Transverse colon (tissue), 4 donors: ENCODE data around the gene CACTIN. TPM values are rescaled to one million over a fixed set of nuclear protein-coding genes. Genes with fewer than 3 reads are reported as not detected.

ENCODE experiments used
- DNase-seq: peaks from one replicate; pipeline ENCODE4 v3.0.0-alpha.2; 2019
- H3K27ac ChIP-seq, 4 donors: fragments of 200-600 bp; sonication (generic); 2 replicates each; pipeline ENCODE4 v1.5.1; 2016 to 2018; ENCODE audit warnings: inconsistent platforms in 4 of 4
- H3K27me3 ChIP-seq: fragments of 200-600 bp; sonication (generic); 2 replicates; pipeline ENCODE4 v1.5.1; 2017; ENCODE audit warnings: inconsistent platforms
- H3K36me3 ChIP-seq, 4 donors: fragments of 200-600 bp; sonication (generic); 2 replicates each; pipeline ENCODE4 v1.5.1; 2017 to 2019; ENCODE audit warnings: inconsistent platforms in 4 of 4
- H3K4me1 ChIP-seq, 4 donors: fragments of 200-600 bp; sonication (generic); 2 replicates each; pipeline ENCODE4 v1.5.1; 2017 to 2020; ENCODE audit warnings: inconsistent platforms in 4 of 4
- H3K4me3 ChIP-seq, 4 donors: fragments of 200-600 bp; sonication (generic); 1 replicate in 1 of 4; 2 replicates in 3 of 4; pipeline versions ENCODE4 v1.5.1 to v1.6.1; 2017 to 2019; ENCODE audit warnings: inconsistent platforms in 4 of 4
- H3K9me3 ChIP-seq, 2 donors: fragments of 200-600 bp; sonication (generic); 2 replicates each; pipeline ENCODE4 v1.5.1; 2017 to 2019; ENCODE audit warnings: inconsistent platforms in 2 of 2
- CTCF ChIP-seq, 5 experiments: fragments of 200-600 bp in 3 of 5; fragments of 450-650 bp in 2 of 5; sonication (generic) in 3 of 5; IDR thresholded peaks; 1 replicate in 2 of 5; 2 replicates in 3 of 5; pipeline ENCODE4 v1.5.1; 2016 to 2017; ENCODE audit warnings: antibody characterized with exemption in 5 of 5, inconsistent platforms in 3 of 5, mild to moderate bottlenecking in 2 of 5, moderate library complexity in 1 of 5
- EP300 ChIP-seq: sonication (generic); formaldehyde crosslinking; IDR thresholded peaks from one replicate; pipeline ENCODE4 v1.6.1; 2017; ENCODE audit warnings: antibody characterized with exemption, low read depth
- POLR2A ChIP-seq: fragments of 450-650 bp; IDR thresholded peaks from one replicate; pipeline ENCODE4 v1.6.1; 2016; ENCODE audit warnings: antibody characterized with exemption, mild to moderate bottlenecking, moderate library complexity
- POLR2AphosphoS5 ChIP-seq, 3 donors: sonication (generic); formaldehyde crosslinking; IDR thresholded peaks; one replicate each; pipeline ENCODE4 v1.6.1; 2016; ENCODE audit warnings: antibody characterized with exemption in 3 of 3
- WGBS, 2 donors: methylation state at CpG; one replicate each; pipeline ENCODE4 v1.1.5; 2018; ENCODE audit warnings: low coverage in 1 of 2; 5-methylcytosine and 5-hydroxymethylcytosine counted together
- in situ Hi-C, 4 donors: fragments of 200-750 bp; cut with MboI; loops; one replicate each; pipeline versions ENCODE4 v1.15.0 to v1.15.1; 2017; ENCODE audit warnings: low sequenced_read_pairs in 3 of 4, low pct_ligation_motif_present in 1 of 4, low pct_unique_long_range_greater_than_20kb in 1 of 4
- intact Hi-C: fragments of 100-400 bp; cut with DNase I; formaldehyde crosslinking; loops from one replicate; pipeline ENCODE4 v1.15.1; 2023; ENCODE audit warnings: low total_unique reads
- total RNA-seq, 4 donors: library from RNA; depleted of rRNA; stranded (reverse); fragments of >200 nt; gene quantifications; one replicate each; pipeline ENCODE4 v1.1.0, GENCODE V29; 2016

CACTIN gene
- total RNA-seq, 4 donors from 2014 or later: 21.9 to 88.4 (median 53.0) TPM

- Histone ChIP-seq H3K27me3 (no peaks in the 10 kb centered on the region), H3K36me3 (peaks cover 0 to 9% (median 0%) of the 10 kb centered on the region in 4 donors), H3K4me3 (no peak overlapping the region), H3K27ac (no peak overlapping the region), H3K4me1 (no peaks in the 10 kb centered on the region), H3K9me3 (no peaks in the 10 kb centered on the region)
- in situ Hi-C loops (no loop called here), intact Hi-C loops (no loop called here)
- DNase-seq: no peak
- TF ChIP-seq POLR2A: no peak
- no peak for TF ChIP-seq POLR2AphosphoS5 (IDR thresholded peaks at IDR 0.05)
- no peak for TF ChIP-seq CTCF (IDR thresholded peaks at IDR 0.05)
- TF ChIP-seq EP300: no peak
- WGBS, 2 donors: 86 to 90% methylated on average over 2 to 22 of the region's 23 CpGs
Observed at GRCh38 chr19:3646336-3647092, 19.9 kb upstream of the CACTIN start.

- no peaks in the 10 kb centered on the region for H3K4me1 ChIP-seq
- 90% methylated on average over 17 of the region's 21 CpGs; no CpG with 5 or more reads in 1 of the 2 donors for WGBS, 2 donors
- peaks cover 0 to 7% (median 0%) of the 10 kb centered on the region in 4 donors for H3K36me3 ChIP-seq
- H3K9me3 ChIP-seq: no peaks in the 10 kb centered on the region
- no peaks in the 10 kb centered on the region for H3K27me3 ChIP-seq
- in situ Hi-C loops: no loop called here
- DNase-seq: no peak
- H3K27ac ChIP-seq: no peak overlapping the region
- H3K4me3 ChIP-seq: no peak overlapping the region
- intact Hi-C loops: no loop called here
- TF ChIP-seq POLR2A (no peak), EP300 (no peak), CTCF (IDR thresholded peaks at IDR 0.05) (no peak), POLR2AphosphoS5 (IDR thresholded peaks at IDR 0.05) (no peak)
Observed at GRCh38 chr19:3645726-3646125, 19.1 kb upstream of the CACTIN start.

GRCh38 chr19:3645067-3645396 lies 18.4 kb upstream of the CACTIN start:
- WGBS, 2 donors: 67% methylated on average over 7 of the region's 11 CpGs; no CpG with 5 or more reads in 1 of the 2 donors
- intact Hi-C loops: no loop called here
- Histone ChIP-seq H3K9me3 (no peaks in the 10 kb centered on the region), H3K27me3 (no peaks in the 10 kb centered on the region), H3K36me3 (peaks cover 0 to 7% (median 0%) of the 10 kb centered on the region in 4 donors), H3K4me3 (no peak overlapping the region), H3K27ac (no peak overlapping the region), H3K4me1 (no peaks in the 10 kb centered on the region)
- in situ Hi-C loops: no loop called here
- TF ChIP-seq POLR2AphosphoS5 (IDR thresholded peaks at IDR 0.05): no peak
- no peak for TF ChIP-seq EP300
- no peak for TF ChIP-seq CTCF (IDR thresholded peaks at IDR 0.05)
- TF ChIP-seq POLR2A: no peak
- DNase-seq: no peak

GRCh38 chr19:3644351-3645066 lies 17.9 kb upstream of the CACTIN start:
- H3K27me3 ChIP-seq: no peaks in the 10 kb centered on the region
- TF ChIP-seq EP300 (no peak), CTCF (IDR thresholded peaks at IDR 0.05) (no peak), POLR2AphosphoS5 (IDR thresholded peaks at IDR 0.05) (no peak), POLR2A (no peak)
- no peak for DNase-seq
- WGBS, 2 donors: 81% methylated on average over 19 of the region's 19 CpGs; no CpG with 5 or more reads in 1 of the 2 donors
- H3K9me3 ChIP-seq: no peaks in the 10 kb centered on the region
- H3K27ac ChIP-seq: no peak overlapping the region
- intact Hi-C loops (no loop called here), in situ Hi-C loops (no loop called here)
- H3K36me3 ChIP-seq: peaks cover 0 to 7% (median 0%) of the 10 kb centered on the region in 4 donors
- H3K4me3 ChIP-seq: no peak overlapping the region
- no peaks in the 10 kb centered on the region for H3K4me1 ChIP-seq
